HFF-Myc (cell line): Measurements from ENCODE around the gene CMTR1.

Experiments
- DNase-seq: peaks from one replicate; pipeline ENCODE4 v3.0.0-alpha.2; 2011; ENCODE audit warnings: low read depth; ENCODE audit errors: extremely low read depth
- H3K4me3 ChIP-seq: replicated peaks from 2 replicates; pipeline ENCODE4 v1.5.1; 2011; ENCODE audit warnings: low read depth, mild to moderate bottlenecking, control low read depth, low read length
- TF ChIP-seq, protein P1 (sequence below): IDR thresholded peaks from 2 replicates; pipeline ENCODE4 v1.5.1; 2012; ENCODE audit warnings: mild to moderate bottlenecking, low read depth, low read length, control low read depth; ENCODE audit errors: missing control alignments

CMTR1 gene

DNA sequence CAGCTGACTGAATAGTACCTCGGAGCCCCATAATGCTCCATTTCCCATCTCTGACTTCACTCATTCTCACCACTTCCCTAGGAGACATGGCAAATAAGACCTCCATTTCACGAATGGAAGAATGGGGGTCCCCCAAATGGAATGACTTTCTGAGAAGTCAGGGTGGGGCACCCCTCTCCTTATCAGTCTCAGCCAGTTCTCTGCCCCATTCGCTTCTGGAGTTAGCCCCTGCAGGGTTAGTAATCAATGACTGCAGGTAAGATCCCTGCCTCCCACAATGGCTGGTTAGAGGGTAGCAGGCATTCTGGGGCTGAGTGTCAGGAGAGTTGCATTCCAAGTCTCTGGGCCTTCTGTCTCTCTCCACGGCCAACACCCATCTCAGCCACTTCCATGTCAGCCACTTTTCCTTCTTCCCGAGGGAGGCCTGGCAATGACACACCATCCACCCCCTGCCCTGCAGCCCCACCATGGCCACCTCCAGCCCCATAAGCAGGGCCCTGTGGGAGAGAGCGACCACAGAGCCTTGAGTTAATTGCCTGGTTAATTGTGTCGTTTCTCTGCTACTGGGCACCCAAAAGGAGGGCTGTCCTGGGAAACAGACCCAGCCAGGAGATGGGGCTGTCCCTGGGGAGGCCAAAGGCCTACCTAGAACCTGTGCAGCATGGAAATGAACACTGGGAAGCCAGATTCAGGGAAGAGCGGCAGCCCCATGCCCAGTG lies 53.3 kb downstream of the CMTR1 start:
- no peak for DNase-seq
- H3K4me3 ChIP-seq, result no peak overlapping the region
- TF ChIP-seq, protein P1, sequence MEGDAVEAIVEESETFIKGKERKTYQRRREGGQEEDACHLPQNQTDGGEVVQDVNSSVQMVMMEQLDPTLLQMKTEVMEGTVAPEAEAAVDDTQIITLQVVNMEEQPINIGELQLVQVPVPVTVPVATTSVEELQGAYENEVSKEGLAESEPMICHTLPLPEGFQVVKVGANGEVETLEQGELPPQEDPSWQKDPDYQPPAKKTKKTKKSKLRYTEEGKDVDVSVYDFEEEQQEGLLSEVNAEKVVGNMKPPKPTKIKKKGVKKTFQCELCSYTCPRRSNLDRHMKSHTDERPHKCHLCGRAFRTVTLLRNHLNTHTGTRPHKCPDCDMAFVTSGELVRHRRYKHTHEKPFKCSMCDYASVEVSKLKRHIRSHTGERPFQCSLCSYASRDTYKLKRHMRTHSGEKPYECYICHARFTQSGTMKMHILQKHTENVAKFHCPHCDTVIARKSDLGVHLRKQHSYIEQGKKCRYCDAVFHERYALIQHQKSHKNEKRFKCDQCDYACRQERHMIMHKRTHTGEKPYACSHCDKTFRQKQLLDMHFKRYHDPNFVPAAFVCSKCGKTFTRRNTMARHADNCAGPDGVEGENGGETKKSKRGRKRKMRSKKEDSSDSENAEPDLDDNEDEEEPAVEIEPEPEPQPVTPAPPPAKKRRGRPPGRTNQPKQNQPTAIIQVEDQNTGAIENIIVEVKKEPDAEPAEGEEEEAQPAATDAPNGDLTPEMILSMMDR, result no peak

DNA sequence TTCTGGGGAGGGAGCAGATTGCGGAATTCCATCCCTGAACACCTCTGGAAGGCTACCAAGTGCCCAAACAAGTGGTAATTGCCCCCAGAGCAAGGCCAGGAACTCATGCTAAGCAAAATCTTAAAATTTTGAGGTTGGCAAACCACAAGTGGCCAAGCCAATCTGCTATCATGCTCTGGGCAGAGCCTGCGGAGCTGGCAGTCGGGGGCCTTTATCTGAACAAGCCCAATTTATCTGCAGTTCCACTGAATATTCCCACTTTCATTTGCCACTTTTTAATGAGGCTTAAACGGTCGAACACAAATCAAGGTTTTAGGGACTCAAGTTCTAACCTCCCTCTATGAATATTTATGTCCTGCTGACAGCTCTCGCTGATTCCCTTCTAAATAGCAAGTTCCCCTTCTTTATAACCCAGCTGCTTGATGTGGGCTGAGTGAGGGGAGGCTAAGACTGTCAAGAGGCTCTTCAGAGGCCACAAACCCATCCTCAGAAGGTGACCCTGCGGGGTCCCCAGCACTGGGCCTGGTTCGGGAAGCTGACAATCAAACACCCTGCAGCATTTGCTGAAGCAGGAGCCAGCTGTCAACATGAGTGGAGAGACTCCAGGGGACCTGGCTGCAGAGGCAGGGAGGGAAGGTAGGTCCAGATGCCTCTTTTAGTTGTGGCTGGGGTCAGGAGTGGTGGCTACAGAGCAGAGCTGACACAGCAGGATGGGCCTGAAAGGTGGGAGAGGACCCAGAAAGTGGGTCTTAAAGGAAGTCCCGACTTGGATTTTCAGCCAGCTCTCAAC lies 54.8 kb downstream of the CMTR1 start:
- TF ChIP-seq, protein P1, result no peak
- DNase-seq, result no peak
- no peak overlapping the region for H3K4me3 ChIP-seq

DNA sequence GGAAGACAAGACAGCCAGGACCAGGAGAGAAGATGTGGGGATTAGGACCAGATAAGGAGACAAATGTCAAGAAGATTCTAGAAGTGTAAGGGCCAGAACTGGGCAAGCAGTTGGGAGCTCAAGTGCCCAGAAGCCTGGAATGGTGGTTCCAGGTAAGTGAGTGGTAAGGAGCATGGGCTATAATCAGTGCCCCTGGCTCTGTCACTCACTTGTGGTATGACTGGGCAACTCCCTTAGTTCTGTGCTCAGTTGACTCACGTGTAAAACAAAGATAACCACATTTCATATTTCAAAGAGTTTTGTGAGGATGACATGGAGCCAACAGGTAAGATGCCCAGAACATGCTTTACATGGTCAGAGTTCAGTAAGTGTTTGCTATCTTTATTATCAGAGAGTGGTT lies 55.5 kb downstream of the CMTR1 start:
- TF ChIP-seq, protein P1, result no peak
- no peak for DNase-seq

DNA sequence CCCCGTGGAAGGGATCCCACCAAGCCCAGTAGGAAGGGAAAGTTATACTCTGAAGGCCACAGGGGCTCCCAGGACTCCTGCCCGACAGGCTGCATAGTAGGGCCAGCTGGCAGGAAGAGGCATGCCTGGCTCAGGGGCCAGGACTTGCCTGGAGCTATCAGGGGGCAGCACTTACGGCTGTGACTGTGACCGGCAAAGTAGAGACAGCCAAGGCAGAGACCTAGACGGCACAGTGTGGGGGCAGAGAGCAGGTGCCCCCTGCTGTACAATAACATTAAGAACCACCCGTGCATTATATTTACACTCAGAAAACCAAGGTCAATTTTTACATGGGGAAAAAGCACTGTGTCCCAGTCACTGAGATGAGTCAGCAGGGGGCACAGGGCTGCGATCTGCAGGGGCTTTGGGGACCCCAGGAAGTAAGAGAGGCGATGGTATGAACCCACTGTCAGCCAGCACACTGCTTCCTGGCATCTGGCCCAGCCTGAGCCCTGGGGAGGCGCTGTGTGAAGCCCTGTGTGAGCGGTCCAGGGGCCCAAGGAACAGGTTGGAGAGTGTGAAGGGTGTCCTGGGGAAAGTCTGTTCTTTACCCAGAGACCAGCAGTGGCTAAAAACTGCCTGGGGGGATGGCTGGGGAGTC lies 56.8 kb downstream of the CMTR1 start:
- TF ChIP-seq, protein P1, result peak; percentile 21
- DNase-seq, result no peak
- no peak overlapping the region for H3K4me3 ChIP-seq

More for the DNA sequence above, 55.5 kb downstream of the CMTR1 start:
- no peak overlapping the region for H3K4me3 ChIP-seq

DNA sequence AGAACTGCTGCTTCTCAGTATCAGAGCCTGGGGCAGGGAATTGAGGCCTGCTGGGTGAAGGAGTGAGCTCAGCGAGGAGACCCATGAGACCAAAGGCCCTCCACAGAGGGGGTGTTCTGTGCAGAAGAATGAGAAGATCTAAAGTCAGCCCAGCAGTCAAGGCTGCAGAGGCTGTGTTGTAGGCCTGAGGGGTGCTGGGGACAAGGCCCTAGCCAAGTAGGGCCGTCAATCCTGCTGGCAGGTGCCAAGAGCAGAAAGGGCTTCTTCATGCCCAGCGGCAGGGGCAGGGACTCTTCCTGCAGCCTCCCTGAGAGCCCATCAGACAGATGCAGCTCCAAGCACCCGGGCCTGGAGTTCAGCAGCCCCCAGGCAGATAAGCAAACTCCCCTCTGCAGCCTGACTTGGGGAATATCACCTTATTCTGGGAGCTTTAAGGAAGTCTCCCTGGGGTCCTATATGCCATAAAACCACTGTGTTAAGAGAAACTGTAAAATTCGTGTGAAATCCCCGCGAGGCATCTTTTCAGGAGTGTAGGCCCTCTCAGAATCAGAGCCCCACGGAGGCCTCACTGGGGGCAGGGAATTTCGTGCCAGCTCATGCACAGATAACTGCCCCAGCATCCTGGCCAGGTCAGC lies 57.6 kb downstream of the CMTR1 start:
- no peak for DNase-seq
- TF ChIP-seq, protein P1, result no peak
- no peak overlapping the region for H3K4me3 ChIP-seq

DNA sequence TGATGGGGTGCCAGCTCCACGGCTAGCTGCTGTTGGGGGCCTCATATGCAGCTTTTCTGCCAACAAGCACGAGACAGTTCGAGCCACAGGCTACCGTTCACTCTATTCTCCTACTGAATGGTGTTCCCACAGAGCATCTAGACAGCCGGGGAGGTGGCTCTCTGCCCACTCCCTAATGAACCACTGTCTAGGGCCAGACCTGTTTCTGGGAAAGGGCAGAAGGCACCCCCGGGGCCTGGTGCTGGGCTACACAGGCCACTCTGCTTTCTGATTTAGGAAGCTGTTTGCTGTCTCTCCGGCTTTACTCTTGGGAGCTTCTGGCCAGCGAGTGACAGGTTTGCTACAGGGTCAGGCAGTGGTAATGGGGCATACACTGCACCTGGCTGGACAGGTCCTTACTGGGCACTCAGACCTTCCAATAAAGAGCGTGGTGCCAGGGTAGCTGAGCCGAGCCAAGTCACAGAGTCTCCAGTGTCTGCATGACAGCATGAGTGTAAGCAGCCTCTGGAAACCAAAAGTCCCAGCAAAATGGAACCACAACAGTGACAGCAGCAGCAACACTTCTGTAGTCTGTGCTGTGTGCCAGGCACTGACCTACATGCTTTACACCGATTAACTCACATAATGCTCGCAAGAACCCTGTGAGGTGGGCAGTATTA lies 58.3 kb downstream of the CMTR1 start:
- H3K4me3 ChIP-seq, result no peak overlapping the region
- TF ChIP-seq, protein P1, result no peak
- no peak for DNase-seq
